ENCODE results near the gene GABRG2.
"Not testable (repeated sequence)": the region's sequence is repeated elsewhere in the genome, so short reads cannot be mapped to it uniquely, and the experiment has no call there.

Gene GABRG2
- 0 to 9.6 (median 0) reads per million in 17 experiments for total RNA-seq

GRCh38 chr5:162067655-162068411 lies at the start of gene GABRG2:
TSS of gene GABRG2 (plus strand) at chr5:162067773. CDS start at chr5:162068000, 227 bp downstream.
- no peak for DNase-seq

DNA sequence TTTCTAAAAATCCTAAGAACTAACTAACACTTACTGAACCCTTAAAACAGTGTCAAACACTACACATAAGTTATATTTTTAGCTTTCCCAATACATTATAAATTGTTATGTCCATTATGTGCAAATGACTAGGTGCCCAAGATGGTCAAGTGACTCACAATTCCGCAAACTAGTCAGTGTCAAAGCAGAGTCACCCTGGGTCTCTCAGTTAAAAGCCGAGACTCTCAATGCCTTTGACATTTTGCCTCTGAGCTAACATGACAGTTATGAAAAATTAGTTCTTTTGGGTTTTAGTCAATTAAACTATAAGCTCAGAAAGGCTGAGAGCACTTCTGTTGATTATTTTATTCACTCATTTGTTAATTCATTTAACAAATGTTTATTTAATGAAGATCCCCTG lies 42.3 kb upstream of the GABRG2 start:
- no peak for DNase-seq

GRCh38 chr5:162026803-162027202 lies 40.8 kb upstream of the GABRG2 start:
- no peak for DNase-seq

GRCh38 chr5:162037431-162037830 lies 30.1 kb upstream of the GABRG2 start:
- no peak for DNase-seq

- DNase-seq = no peak
These were observed 20.3 kb upstream of the GABRG2 start for GRCh38 chr5:162047279-162047678.

DNA sequence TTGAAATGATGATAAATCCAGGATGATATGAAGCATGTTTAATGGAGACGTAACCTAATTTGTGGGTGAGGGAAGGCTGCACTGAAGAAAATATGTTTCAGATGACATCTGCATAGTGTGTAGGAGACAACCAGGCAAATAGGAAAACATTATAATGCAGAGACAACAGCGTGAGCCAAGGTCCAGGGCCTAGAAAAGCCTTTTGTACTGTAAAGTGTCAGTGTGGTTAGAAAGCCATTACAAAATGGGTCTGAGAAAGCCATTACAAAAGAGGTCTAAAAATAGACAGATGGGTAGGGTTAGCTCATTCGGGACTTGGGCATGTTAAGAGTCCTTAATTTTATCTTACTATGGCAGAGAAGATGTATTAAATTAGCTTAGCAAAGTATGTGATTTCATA lies 14.9 kb upstream of the GABRG2 start:
- DNase-seq = no peak

DNA sequence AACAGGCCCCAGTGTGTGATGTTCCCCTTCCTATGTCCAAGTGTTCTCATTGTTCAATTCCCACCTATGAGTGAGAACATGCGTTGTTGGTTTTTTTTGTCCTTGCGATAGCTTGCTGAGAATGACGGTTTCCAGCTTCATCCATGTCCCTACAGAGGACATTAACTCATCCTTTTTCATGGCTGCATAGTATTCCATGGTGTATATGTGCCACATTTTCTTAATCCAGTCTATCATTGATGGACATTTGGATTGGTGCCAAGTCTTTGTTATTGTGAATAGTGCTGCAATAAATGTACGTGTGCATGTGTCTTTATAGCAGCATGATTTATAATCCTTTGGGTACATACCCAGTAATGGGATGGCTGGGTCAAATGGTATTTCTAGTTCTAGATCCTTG lies 12.5 kb upstream of the GABRG2 start:
- not testable (repeated sequence) for DNase-seq

DNA sequence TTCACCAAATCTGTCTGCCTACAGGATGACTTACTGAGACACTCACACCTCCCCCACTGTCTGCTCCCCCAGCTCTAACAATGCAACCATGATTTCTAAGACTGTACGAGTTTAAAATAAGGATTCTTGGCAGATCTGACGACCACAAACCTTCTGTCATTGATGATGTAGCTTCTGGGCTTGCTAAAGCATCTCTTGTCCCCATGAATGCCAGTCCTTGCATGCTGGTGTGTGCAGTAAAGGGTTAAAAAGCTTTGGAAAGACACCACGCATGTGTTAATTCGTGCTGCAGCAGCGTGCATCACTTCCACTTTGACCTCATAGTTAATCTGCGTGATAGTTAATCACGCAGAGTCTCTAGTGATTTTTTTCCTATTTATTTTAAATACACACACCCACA lies 411 bp upstream of the GABRG2 start:
- DNase-seq = no peak

DNA sequence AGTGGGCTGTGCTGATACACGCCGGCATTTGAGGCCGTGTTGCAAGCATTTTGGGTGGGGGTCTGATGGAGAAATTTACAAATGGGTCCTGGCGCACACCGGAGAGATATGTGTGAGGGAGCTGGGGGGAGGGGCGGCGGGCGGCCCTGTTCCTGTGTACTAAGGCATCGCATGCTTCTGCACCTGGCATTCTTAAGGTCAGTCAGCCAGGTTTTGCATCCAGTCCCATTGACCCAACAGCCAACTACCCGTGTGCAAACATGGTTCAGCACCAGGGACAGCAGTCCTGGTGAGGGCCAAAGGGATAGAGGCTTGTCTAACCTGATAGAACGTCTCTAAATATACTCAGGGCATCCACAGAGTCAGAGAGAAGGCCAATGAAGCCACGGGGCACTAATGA lies 839 bp downstream of the GABRG2 start:
- peak; percentile 16 to 37 (median 30) for DNase-seq

GRCh38 chr5:162068936-162069335 lies 1.4 kb downstream of the GABRG2 start:
- DNase-seq = no peak

DNA sequence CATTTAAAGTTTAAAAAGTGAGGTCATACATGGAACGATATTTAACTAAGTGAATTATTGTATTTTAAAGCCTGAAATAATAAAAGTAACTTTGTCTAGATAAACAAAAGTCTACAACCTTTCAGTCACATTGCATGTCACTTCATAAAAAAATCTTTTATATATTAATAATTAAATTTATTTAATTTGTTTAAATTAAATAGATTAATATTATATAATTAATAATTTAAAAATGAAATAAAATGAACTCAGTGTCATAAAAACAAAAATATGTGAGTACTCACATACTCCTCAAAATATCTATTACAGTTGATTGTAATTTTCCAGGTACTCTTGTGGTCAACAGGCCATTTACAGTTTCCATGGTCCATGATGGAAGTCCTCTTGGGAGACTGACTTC lies 11.2 kb downstream of the GABRG2 start:
- DNase-seq = no peak

DNA sequence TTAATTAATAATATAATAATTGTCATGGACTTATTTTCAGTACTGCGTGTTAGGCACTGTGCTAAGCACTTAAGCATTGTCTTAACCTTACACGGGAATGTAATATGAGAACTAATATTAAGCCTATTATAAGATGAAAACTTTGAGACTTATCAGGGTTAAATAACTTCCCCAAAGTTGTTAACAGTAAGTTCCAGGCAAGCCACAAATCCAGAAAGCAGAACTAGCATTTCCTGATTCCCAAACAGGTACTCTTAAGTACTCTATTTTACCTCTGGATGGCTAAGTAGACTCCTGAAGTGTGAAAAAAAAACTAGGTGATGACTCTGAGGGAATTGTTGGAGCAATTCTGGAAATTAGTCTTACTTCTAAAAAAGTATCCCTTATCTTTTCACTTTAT lies 23.8 kb downstream of the GABRG2 start:
- peak in 1 of 4 experiments; percentile 1 for DNase-seq

GRCh38 chr5:162096448-162096847 lies 28.9 kb downstream of the GABRG2 start:
- no peak for DNase-seq

DNA sequence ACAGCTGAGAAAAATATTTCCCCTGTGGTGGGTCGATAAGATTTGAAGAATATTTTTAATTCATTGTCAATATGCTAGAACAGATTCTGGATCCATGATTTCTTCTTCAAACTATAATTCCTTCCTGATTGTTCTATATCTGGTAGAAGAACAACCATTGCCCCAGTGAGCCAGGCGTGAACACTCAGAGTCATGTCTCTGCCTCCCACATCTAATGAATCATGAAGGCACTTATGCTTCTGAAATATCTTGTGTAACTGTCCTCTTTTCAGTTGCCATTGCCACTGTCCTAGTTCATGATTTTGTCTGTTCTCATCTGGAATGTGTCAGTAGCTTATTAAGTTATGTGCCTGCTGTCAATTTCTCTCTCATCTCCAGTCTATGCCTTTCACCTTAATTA lies 40.0 kb downstream of the GABRG2 start:
- DNase-seq = peak; percentile 30 to 62 (median 45)

- no peak for DNase-seq
These were observed 52.2 kb downstream of the GABRG2 start for GRCh38 chr5:162119801-162120200.

DNA sequence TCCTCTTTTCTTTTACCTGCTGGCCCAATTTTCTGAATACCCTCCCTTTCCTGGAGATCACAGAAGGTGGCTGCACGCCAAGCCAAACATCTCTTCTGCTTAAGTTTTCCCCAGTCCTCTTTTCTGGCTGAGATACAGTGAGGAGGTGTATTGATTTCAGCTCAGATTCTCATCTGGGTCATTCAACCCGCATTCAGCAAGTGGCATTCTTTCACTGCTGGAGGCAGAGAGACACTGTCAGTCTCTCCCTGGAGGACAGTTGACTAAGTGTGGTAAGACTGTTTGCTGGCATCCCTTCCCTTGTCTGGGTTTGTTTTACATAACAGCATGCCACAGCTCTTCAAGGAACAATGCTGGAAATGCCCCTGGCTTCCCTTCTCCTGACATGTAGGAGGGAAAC lies 60.5 kb downstream of the GABRG2 start:
- DNase-seq = no peak

- DNase-seq = no peak
These were observed 64.8 kb downstream of the GABRG2 start for GRCh38 chr5:162132348-162132747.

DNA sequence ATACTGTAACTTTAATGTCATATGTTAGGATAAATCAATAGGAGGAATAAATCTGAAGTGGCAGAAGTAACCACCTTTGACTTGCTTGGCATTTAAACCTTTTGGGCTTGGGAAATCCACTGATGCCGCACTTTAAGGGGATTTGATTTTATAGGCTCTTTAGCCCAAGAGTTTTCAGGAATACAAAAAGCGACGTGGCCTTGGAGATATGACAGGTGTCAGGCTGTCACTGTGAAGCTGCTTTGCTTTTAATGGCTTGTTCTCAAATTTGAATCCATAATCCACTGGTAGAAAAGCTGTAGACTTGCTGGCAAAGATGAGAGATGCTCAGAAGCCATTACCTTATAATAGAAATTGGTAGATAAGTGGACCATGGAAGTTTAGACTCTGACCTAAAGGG lies 71.6 kb downstream of the GABRG2 start:
- no peak for DNase-seq

DNA sequence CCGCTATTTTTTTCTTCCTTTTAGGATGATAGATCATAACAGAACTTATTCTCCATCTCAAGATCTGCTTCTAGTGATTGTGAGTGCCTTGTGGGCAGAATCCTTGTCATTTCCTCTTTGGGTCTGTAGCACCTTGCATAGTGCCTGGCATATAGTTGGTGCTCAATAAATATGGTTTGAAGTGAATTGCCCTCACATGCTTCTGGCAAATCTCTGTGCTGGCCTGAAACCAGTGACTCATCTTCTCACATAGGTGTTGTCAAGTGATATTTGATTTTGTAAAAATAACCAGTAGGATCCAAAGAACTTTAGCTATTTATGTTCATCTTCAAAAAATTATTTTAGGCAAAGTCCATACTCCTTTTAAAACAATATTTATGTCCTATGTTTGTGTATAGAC lies 86.7 kb downstream of the GABRG2 start:
- no peak for DNase-seq

GRCh38 chr5:162160401-162160800 lies 92.8 kb downstream of the GABRG2 start:
- DNase-seq = no peak

- DNase-seq = no peak
These were observed 96.1 kb downstream of the GABRG2 start for GRCh38 chr5:162163663-162164062.

GRCh38 chr5:162174358-162174974 lies 106.9 kb downstream of the GABRG2 start:
- peak; percentile 55 to 85 (median 68) for DNase-seq

DNA sequence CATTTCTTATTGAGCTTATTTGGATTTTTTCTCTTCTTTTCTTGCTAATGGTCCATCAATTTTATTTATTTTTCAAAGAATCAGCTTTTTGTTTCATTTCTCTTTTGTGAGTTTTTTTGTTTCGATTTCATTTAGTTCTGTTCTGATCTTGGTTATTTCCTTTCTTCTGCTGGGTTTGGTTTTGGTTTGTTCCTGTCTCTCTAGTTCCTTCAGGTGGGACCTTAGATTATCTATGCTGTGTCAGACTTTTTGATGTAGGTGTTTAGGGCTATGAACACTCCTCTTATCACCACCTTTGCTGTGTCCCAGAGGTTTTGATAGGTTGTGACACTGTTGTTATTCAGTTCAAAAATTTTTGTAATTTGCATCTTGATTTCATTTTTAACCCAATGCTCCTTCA lies 119.8 kb downstream of the GABRG2 start:
- no peak for DNase-seq

- no peak for DNase-seq
These were observed 122.1 kb downstream of the GABRG2 start for GRCh38 chr5:162189719-162190118.
